T-cell (primary cell): ENCODE results near the gene FJX1. TPM values are rescaled to one million over a fixed set of nuclear protein-coding genes. Genes with fewer than 3 reads are reported as not detected.

ENCODE experiments used
- total RNA-seq, 35 experiments: library from RNA in 6 of 35; stranded (reverse) in 6 of 35; fragments of 120-200 nt in 1 of 35; gene quantifications; one replicate each; pipeline versions ENCODE4 v1.2.1 to v1.2.4 and lab custom pipeline; 2013 to 2026

FJX1 gene
- total RNA-seq, 5 donors from 2014 or later (not counting 1 experiment from before 2014, with no cell fraction given), result 0.23 TPM; not detected in 4

Other genes starting within 250 kb of the FJX1 start
- under 1 TPM; 0.07 to 0.19 (median 0.12) TPM for gene SLC1A2, start 198.9 kb upstream of the FJX1 start, total RNA-seq
- gene PAMR1, start 92.8 kb upstream of the FJX1 start, total RNA-seq, result under 1 TPM in 1 of 5 donors, not detected in 4; 0.20 TPM
- gene TRIM44, start 44.3 kb downstream of the FJX1 start, total RNA-seq, result 10 to 100 TPM; 39.8 to 58.4 (median 51.7) TPM